Spinal cord (tissue), 10 donors: ENCODE measurements around the gene RMND1. TPM values are rescaled to one million over a fixed set of nuclear protein-coding genes. Genes with fewer than 3 reads are reported as not detected.
A peak's percentile ranks its signal among the peaks of the same experiment; 100 is the strongest.

Experiments used
- DNase-seq, 6 donors: peaks; one replicate each; pipeline versions ENCODE4 v3.0.0 to v3.0.0-alpha.2; 2013 to 2015; ENCODE audit warnings: low spot score in 6 of 6, low read depth in 4 of 6
- H3K27ac ChIP-seq: one replicate; pipeline ENCODE4 v1.5.1; 2013; ENCODE audit warnings: low read depth, low read length, control low read depth
- H3K27me3 ChIP-seq: one replicate; pipeline ENCODE4 v1.6.1; 2013; ENCODE audit warnings: low read length; ENCODE audit not compliant: control insufficient read depth, insufficient read depth
- H3K36me3 ChIP-seq: one replicate; pipeline ENCODE4 v1.6.1; 2013; ENCODE audit warnings: low read length; ENCODE audit not compliant: control insufficient read depth, insufficient read depth
- H3K4me1 ChIP-seq: one replicate; pipeline ENCODE4 v1.6.1; 2013; ENCODE audit warnings: low read length; ENCODE audit not compliant: control insufficient read depth, insufficient read depth
- H3K4me3 ChIP-seq: one replicate; pipeline ENCODE4 v1.5.1; 2013; ENCODE audit warnings: low read depth, low read length, control low read depth
- H3K9me3 ChIP-seq: one replicate; pipeline ENCODE4 v1.6.1; 2013; ENCODE audit warnings: low read length; ENCODE audit not compliant: control insufficient read depth, insufficient read depth
- WGBS: methylation state at CpG from one replicate; pipeline ENCODE4 v1.1.5; 2013; ENCODE audit warnings: missing lambda C conversion rate; ENCODE audit not compliant: insufficient coverage; 5-methylcytosine and 5-hydroxymethylcytosine counted together
- polyA plus RNA-seq, 2 donors: library from polyadenylated mRNA; unstranded; fragments of 120-200 nt; gene quantifications; one replicate each; pipeline ENCODE4 v1.2.1, GENCODE V29; 2013; ENCODE audit not compliant: insufficient read length in 2 of 2
- total RNA-seq, 2 donors: library from RNA; depleted of rRNA in 1 of 2; stranded (reverse); fragments of 120-200 nt in 1 of 2; fragments of >200 nt in 1 of 2; gene quantifications; one replicate each; pipeline versions ENCODE4 v1.2.3 to v1.2.4, GENCODE V29; 2013 to 2014
- donor health status: healthy.

Gene RMND1
- total and polyA plus RNA-seq, 4 donors, result 25.2 to 39.7 (median 27.9) TPM

DNA sequence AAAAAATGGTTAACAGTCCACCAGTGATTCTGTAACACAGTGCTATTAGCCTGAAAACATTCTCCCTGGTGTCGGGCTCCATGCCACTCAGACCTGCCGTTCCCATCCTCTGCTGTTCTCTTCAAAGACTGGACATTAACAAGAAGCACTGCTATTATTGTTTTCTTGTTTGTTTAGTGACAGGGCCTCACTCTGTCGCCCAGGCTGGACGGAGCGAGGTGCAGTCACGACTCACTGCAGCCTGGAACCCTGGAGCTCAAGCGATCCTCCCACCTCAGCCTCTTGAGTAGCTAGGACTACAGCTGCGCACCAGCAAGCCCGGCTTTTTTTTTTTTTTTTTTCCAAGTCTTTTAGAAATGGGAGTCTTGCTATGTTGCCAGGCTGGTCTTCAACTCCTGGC is 9.6 kb downstream of the RMND1 start:
- Histone ChIP-seq H3K27me3 (no peaks in the 10 kb centered on the region), H3K4me1 (no peaks in the 10 kb centered on the region), H3K9me3 (no peaks in the 10 kb centered on the region), H3K27ac (no peak overlapping the region), H3K36me3 (no peaks in the 10 kb centered on the region), H3K4me3 (no peak overlapping the region)
- 71% methylated on average over 5 of the region's 9 CpGs for WGBS
- no peak for DNase-seq

DNA sequence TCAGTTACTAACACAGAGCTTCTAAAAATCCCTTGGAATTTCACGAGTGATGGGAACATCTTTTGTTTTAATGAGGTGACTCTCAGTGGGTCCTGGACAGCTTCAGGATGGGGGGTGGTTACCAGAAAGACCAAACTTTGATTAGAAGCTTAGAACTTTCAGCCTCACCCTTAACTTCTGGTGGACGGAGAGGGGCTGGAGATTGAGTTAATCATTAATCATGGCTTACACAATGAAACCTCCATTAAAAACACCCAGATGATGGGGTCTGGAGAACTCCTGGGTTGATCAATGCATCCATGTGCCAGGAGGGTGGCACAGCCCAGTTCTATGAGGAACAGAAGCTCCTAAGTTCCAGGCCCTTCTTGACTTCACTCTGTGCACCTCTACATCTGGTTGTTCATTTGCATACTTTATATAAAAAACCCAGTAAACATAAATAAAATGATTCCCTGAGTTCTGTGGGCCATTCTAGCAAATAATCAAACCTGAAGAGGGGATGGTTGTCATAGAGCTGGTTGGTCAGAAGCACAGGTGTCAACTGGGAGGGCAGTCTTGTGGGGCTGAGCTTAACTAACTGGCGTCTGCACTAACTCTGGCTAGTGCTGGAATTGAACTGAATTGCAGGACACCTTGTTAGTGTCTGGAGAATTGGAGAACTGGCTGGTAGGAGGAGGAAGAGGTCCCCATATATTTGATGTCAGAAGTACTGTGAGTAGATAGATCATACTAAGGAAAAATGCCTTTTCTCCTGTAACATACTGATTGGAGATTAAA is 10.3 kb downstream of the RMND1 start:
- no peaks in the 10 kb centered on the region for H3K27me3 ChIP-seq
- H3K4me3 ChIP-seq, result no peak overlapping the region
- no peak for DNase-seq
- H3K4me1 ChIP-seq, result no peaks in the 10 kb centered on the region
- no peaks in the 10 kb centered on the region for H3K9me3 ChIP-seq
- WGBS, result 79% methylated on average over 1 of the region's 3 CpGs
- H3K36me3 ChIP-seq, result no peaks in the 10 kb centered on the region
- H3K27ac ChIP-seq, result no peak overlapping the region

DNA sequence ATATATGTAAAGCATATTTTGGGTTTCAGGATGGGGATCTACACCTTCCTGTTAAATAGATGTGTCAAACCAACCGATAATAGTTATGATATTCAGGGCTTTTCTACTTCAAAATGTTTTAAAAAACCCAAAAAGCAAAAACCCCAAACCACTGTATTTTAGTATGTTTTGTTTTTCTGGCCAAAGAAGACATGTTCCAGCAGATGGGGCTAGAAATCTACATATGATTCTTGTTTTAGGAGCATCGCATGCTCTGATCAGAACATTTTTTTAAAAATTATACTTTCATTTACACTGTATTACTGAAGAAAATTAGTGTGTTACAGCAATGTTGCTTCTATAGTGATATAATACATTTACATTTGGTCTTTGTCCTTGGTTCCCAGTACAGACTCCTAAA is 11.0 kb downstream of the RMND1 start:
- Histone ChIP-seq H3K4me1 (no peaks in the 10 kb centered on the region), H3K36me3 (no peaks in the 10 kb centered on the region), H3K27ac (no peak overlapping the region), H3K27me3 (no peaks in the 10 kb centered on the region), H3K4me3 (no peak overlapping the region), H3K9me3 (no peaks in the 10 kb centered on the region)
- peak in 2 of 6 donors; percentile 56 to 63 for DNase-seq
- WGBS, result no CpG with 5 or more reads among the region's 2 CpGs

DNA sequence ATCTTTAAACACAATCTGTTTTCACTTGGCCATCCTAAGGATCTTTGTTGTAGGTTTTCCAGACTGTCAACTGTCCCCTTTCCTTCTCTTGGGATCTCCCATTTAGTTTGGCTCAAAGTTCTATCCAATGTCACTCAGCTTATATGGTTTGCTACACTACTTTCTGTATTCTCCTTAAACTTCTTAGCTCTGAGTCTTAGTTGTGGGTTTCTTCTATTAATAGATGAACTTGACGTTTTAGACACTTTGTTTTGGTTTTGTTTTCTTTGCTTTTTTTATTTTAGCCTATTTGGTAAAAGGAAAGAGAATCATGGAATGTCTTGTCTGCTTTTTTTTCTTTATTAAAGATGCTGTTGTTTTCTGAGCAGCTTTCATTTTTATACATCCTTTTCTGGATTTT is 11.4 kb downstream of the RMND1 start:
- no CpG with 5 or more reads among the region's 1 CpG for WGBS
- no peaks in the 10 kb centered on the region for H3K4me1 ChIP-seq
- no peak overlapping the region for H3K4me3 ChIP-seq
- no peak overlapping the region for H3K27ac ChIP-seq
- no peaks in the 10 kb centered on the region for H3K27me3 ChIP-seq
- H3K36me3 ChIP-seq, result no peaks in the 10 kb centered on the region
- no peaks in the 10 kb centered on the region for H3K9me3 ChIP-seq
- DNase-seq, result no peak

DNA sequence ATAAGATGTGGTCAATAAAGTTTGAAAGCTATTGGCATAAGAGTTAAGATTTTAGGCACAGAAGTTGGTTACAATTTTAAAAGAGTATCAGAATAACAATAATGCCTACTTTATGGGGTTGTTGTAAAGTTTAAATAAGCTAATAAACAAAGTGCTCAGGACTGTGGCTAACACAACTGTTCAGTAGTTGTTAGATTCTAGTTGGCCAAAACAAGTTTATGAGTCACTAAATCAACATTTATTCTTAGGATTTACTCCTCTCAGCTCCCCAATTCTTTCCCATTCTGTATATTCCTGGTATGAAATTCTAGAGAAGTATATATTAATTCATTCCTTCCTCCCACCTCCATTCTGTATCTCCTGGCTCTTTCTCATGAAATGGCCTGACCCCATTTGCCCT is 14.5 kb downstream of the RMND1 start:
- Histone ChIP-seq H3K36me3 (no peaks in the 10 kb centered on the region), H3K9me3 (no peaks in the 10 kb centered on the region), H3K4me1 (no peaks in the 10 kb centered on the region), H3K4me3 (no peak overlapping the region), H3K27ac (no peak overlapping the region), H3K27me3 (no peaks in the 10 kb centered on the region)
- no peak for DNase-seq

DNA sequence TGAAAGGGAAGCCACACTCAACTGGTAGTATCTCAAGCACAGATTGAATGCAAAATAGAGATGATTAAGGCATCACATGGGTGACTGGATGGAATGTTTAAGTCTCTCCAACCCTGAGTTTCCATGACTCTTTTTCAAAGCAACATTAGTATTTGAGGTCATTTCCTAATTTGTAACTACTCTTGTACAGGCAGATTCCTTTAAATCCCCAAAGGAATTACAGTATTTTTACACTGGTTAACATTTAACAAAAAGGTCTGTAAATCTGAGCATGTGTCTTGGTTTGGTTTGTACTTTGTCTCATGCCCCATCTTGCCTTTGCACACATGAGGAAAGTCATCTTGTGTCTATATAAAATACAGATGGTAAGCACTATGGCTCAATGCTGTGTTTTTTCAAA is 15.1 kb downstream of the RMND1 start:
- Histone ChIP-seq H3K4me1 (no peaks in the 10 kb centered on the region), H3K36me3 (peaks cover 3% of the 10 kb centered on the region), H3K9me3 (no peaks in the 10 kb centered on the region), H3K27ac (no peak overlapping the region), H3K27me3 (no peaks in the 10 kb centered on the region), H3K4me3 (no peak overlapping the region)
- DNase-seq, result no peak

DNA sequence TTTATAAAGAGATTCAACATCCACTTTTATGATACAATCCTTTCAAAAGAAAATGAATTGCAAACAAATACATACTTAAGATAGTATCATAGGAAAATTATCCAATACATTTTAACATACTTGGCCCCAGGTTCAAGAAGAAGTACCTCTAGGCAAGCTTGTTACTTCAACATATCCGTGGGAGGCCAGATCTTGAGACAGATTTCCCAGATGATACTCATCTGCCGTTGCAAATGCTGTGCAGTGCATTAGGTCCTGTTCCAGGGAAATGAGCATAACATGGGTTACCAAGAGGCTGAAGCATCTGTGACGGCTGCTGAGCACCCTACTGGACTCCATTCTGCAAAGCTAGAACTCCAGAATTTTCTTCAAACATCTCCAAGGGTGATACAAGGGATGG is 15.6 kb downstream of the RMND1 start:
- DNase-seq, result no peak
- Histone ChIP-seq H3K27me3 (no peaks in the 10 kb centered on the region), H3K9me3 (no peaks in the 10 kb centered on the region), H3K4me3 (no peak overlapping the region), H3K27ac (no peak overlapping the region), H3K36me3 (peaks cover 3% of the 10 kb centered on the region), H3K4me1 (no peaks in the 10 kb centered on the region)
- WGBS, result 87% methylated on average over 2 of the region's 3 CpGs

DNA sequence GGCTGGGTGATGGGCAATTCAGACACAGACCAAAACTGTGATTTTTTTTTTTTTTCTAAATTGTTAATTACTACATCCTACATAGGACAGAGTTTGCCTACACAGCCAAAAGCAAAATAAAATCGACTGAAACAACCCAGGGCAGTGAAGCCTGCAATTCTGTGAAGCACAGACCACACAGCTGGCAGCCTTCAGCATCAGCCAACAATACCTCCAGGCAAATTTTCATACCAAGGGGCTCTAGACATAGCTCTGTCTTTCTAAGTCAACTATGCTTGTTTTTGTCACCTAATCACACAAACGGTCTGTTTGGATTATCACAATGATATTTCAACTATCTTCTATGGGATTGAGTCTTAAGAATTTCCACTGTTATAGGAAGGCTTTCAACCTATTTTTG is 17.6 kb downstream of the RMND1 start:
- DNase-seq, result no peak
- 67% methylated on average over 1 of the region's 2 CpGs for WGBS
- no peak overlapping the region for H3K4me3 ChIP-seq
- H3K27ac ChIP-seq, result no peak overlapping the region
- H3K9me3 ChIP-seq, result no peaks in the 10 kb centered on the region
- no peaks in the 10 kb centered on the region for H3K27me3 ChIP-seq
- no peaks in the 10 kb centered on the region for H3K4me1 ChIP-seq
- H3K36me3 ChIP-seq, result peaks cover 6% of the 10 kb centered on the region

DNA sequence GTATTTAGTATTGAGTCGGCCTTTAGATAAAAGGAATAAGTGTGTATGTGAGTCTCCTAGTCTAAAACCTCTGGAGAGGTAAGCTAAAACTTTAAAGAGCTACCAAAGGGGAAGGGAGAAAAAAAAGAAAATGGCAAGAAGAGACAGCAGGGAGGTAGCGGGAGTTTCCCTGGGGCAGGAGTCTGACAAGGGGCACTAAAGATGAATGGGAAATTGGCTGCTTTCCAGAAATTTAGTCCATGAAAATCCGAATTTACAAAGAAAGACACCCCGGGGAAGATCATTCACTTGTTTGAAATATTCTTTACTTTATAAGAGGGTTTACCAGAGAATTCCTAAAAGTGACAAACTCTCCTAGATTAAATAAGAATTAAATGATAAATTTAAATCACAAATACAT is 19.3 kb downstream of the RMND1 start:
- WGBS, result 67% methylated on average over 1 of the region's 4 CpGs

DNA sequence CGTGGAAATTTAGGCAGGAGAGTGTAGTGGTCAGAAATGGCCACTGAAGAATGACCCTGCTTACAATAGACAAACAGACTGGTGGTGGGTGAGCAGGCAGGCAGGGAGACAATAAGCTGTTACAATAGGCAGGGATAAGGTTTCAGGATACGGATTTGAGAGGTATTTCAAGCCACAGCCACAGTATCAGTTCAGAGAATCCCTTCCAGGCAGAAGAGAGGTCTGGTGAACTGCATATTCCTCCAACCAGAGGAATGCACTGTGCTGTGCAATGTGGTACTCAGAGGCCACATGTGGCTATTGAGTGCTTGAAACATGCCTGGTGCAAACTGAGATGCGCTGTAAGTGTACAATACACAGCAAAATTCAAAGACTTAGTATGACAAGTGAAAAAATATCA is 20.6 kb downstream of the RMND1 start:
- no peaks in the 10 kb centered on the region for H3K9me3 ChIP-seq
- DNase-seq, result no peak
- no peaks in the 10 kb centered on the region for H3K4me1 ChIP-seq
- H3K36me3 ChIP-seq, result peaks cover 16% of the 10 kb centered on the region
- H3K4me3 ChIP-seq, result no peak overlapping the region
- no peaks in the 10 kb centered on the region for H3K27me3 ChIP-seq
- H3K27ac ChIP-seq, result no peak overlapping the region
- 91% methylated on average over 2 of the region's 3 CpGs for WGBS

More for the DNA sequence above, 19.3 kb downstream of the RMND1 start:
- Histone ChIP-seq H3K9me3 (no peaks in the 10 kb centered on the region), H3K4me3 (no peak overlapping the region), H3K36me3 (peaks cover 16% of the 10 kb centered on the region), H3K27ac (no peak overlapping the region), H3K27me3 (no peaks in the 10 kb centered on the region), H3K4me1 (no peaks in the 10 kb centered on the region)
- no peak for DNase-seq
